ENCODE data around the gene EXOC5. TPM values are rescaled to one million over a fixed set of nuclear protein-coding genes. Genes with fewer than 3 reads are reported as not detected.

EXOC5 gene
- total RNA-seq, 4 donors from 2014 or later: 50.9 to 73.1 (median 55.4) TPM

- no peak for DNase-seq (ENCODE audit: extremely low spot score)
- Histone ChIP-seq H3K36me3 (peaks cover 4 to 71% (median 15%) of the 10 kb centered on the region in 4 donors), H3K4me3 (no peak overlapping the region), H3K4me1 (no peaks in the 10 kb centered on the region), H3K9me3 (no peaks in the 10 kb centered on the region), H3K27ac (replicated peaks in 1 of 4) (no peak overlapping the region), H3K27me3 (no peaks in the 10 kb centered on the region)
- TF ChIP-seq EP300 (IDR thresholded peaks at IDR 0.05) (no peak), POLR2AphosphoS5 (IDR thresholded peaks at IDR 0.05) (no peak), CTCF (IDR thresholded peaks at IDR 0.05) (no peak), POLR2A (IDR thresholded peaks at IDR 0.05; ENCODE audit: low read depth) (no peak)
- intact Hi-C loops (cut with DNase I): no loop called here
- WGBS: 95% methylated on average over 3 of the region's 3 CpGs
Measured at GRCh38 chr14:57221931-57222330, 46.8 kb downstream of the EXOC5 start.

GRCh38 chr14:57212919-57213318 is 55.8 kb downstream of the EXOC5 start:
- Histone ChIP-seq H3K4me1 (no peaks in the 10 kb centered on the region), H3K9me3 (no peaks in the 10 kb centered on the region), H3K27ac (replicated peaks in 1 of 4) (no peak overlapping the region), H3K4me3 (no peak overlapping the region), H3K36me3 (peaks cover 36 to 83% (median 58%) of the 10 kb centered on the region in 4 donors), H3K27me3 (no peaks in the 10 kb centered on the region)
- WGBS: 89% methylated on average over 2 of the region's 2 CpGs
- no peak for DNase-seq (ENCODE audit: extremely low spot score)
- TF ChIP-seq POLR2A (IDR thresholded peaks at IDR 0.05; ENCODE audit: low read depth) (no peak), POLR2AphosphoS5 (IDR thresholded peaks at IDR 0.05) (no peak), CTCF (IDR thresholded peaks at IDR 0.05) (no peak), EP300 (IDR thresholded peaks at IDR 0.05) (no peak)
- intact Hi-C loops (cut with DNase I): no loop called here

DNA sequence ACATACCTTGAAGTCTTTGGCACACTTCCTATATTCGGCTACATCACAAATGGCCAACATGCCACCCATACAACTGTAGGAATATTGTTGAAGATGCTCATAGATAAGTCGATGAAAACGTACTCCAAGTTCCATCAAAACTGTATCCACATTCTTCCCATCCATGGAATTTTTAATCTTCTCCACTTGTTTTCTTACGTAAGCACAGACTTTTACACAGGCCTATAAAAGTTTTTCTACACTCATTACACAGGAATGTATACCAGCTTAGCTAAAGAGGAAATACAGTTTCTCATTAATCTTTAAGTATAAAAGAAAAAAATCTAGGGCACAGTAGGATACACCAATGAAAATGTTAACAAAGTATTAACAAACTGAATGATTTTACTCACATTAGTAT is 59.1 kb downstream of the EXOC5 start:
- no peak overlapping the region for H3K4me3 ChIP-seq
- H3K4me1 ChIP-seq: no peaks in the 10 kb centered on the region
- H3K9me3 ChIP-seq: no peaks in the 10 kb centered on the region
- intact Hi-C loops (cut with DNase I): no loop called here
- WGBS: 82% methylated on average over 4 of the region's 4 CpGs
- peaks cover 22 to 59% (median 45%) of the 10 kb centered on the region in 4 donors for H3K36me3 ChIP-seq
- no peak for DNase-seq (ENCODE audit: extremely low spot score)
- no peaks in the 10 kb centered on the region for H3K27me3 ChIP-seq
- H3K27ac ChIP-seq (replicated peaks in 1 of 4): no peak overlapping the region
- TF ChIP-seq POLR2AphosphoS5 (IDR thresholded peaks at IDR 0.05): no peak
- no peak for TF ChIP-seq CTCF (IDR thresholded peaks at IDR 0.05)
- no peak for TF ChIP-seq EP300 (IDR thresholded peaks at IDR 0.05)
- TF ChIP-seq POLR2A (IDR thresholded peaks at IDR 0.05; ENCODE audit: low read depth): no peak

DNA sequence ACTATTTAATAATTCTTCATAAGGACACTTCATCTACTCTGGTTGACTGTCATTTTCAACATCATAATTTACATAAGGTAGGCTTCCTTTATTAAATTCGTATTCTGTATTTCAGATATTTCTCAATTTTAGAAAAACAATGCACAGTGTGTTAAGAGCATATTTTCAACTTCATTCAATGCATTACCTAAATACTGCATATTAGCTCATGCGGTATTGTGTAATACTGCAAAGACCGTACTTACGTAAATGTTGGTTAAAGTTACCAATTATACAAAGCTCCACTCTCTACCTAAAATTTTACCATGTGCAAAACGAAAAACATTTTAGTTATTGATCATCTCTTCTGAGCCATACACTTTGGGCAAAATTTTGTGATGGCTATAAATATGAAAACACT is 62.8 kb downstream of the EXOC5 start:
- Histone ChIP-seq H3K36me3 (peaks cover 0 to 23% (median 13%) of the 10 kb centered on the region in 4 donors), H3K9me3 (no peaks in the 10 kb centered on the region)

More for the DNA sequence above, 62.8 kb downstream of the EXOC5 start:
- intact Hi-C loops (cut with DNase I): no loop called here
- Histone ChIP-seq H3K4me1 (no peaks in the 10 kb centered on the region), H3K27me3 (no peaks in the 10 kb centered on the region), H3K4me3 (no peak overlapping the region), H3K27ac (replicated peaks in 1 of 4) (no peak overlapping the region)
- no peak for DNase-seq (ENCODE audit: extremely low spot score)
- TF ChIP-seq POLR2AphosphoS5 (IDR thresholded peaks at IDR 0.05): no peak
- no peak for TF ChIP-seq EP300 (IDR thresholded peaks at IDR 0.05)
- no peak for TF ChIP-seq POLR2A (IDR thresholded peaks at IDR 0.05; ENCODE audit: low read depth)
- TF ChIP-seq CTCF (IDR thresholded peaks at IDR 0.05): no peak
- 93% methylated on average over 5 of the region's 5 CpGs for WGBS

Measured in esophagus muscularis mucosa (tissue), 4 donors.